Stimulated activated CD4-positive, alpha-beta T cell treated with anti-CD3 and anti-CD28 coated beads, Interleukin-12 subunit alpha, Interleukin-12 subunit beta, amount 100 ng/mL, for 48 hours (primary cell): Measurements from ENCODE around the gene MAP4K3.

Experiments used
- DNase-seq, 3 donors: peaks; one replicate each; pipeline ENCODE4 v3.0.0-alpha.2; 2020; ENCODE audit warnings: low read depth in 2 of 3, low spot score in 1 of 3

The MAP4K3 gene

GRCh38 chr2:39445934-39446333 is 8.8 kb upstream of the MAP4K3 start:
- no peak for DNase-seq

- DNase-seq = no peak
Measured at GRCh38 chr2:39443009-39443408, 5.9 kb upstream of the MAP4K3 start.

GRCh38 chr2:39437522-39438296 is 624 bp upstream of the MAP4K3 start:
- peak in 2 of 3 donors; percentile 17 to 21 for DNase-seq

- no peak for DNase-seq
Measured at GRCh38 chr2:39435741-39436591, 1.1 kb downstream of the MAP4K3 start.

- no peak for DNase-seq
Measured at GRCh38 chr2:39435234-39435633, 1.9 kb downstream of the MAP4K3 start.

GRCh38 chr2:39434233-39434897 is 2.7 kb downstream of the MAP4K3 start:
- no peak for DNase-seq

- DNase-seq = no peak
Measured at GRCh38 chr2:39433586-39434195, 3.4 kb downstream of the MAP4K3 start.

- DNase-seq = no peak
Measured at GRCh38 chr2:39432701-39433100, 4.4 kb downstream of the MAP4K3 start.

GRCh38 chr2:39431592-39432316 is 5.3 kb downstream of the MAP4K3 start:
- no peak for DNase-seq

- DNase-seq = no peak
Measured at GRCh38 chr2:39429746-39430145, 7.3 kb downstream of the MAP4K3 start.

- DNase-seq = no peak
Measured at GRCh38 chr2:39424951-39425350, 12.1 kb downstream of the MAP4K3 start.

- DNase-seq = no peak
Measured at GRCh38 chr2:39422700-39423099, 14.4 kb downstream of the MAP4K3 start.

- DNase-seq = no peak
Measured at GRCh38 chr2:39421354-39421753, 15.7 kb downstream of the MAP4K3 start.

GRCh38 chr2:39419282-39420223 is 17.5 kb downstream of the MAP4K3 start:
- DNase-seq = no peak

GRCh38 chr2:39418491-39418890 is 18.6 kb downstream of the MAP4K3 start:
- no peak for DNase-seq

- DNase-seq = no peak
Measured at GRCh38 chr2:39416140-39416539, 20.9 kb downstream of the MAP4K3 start.

- no peak for DNase-seq
Measured at GRCh38 chr2:39413063-39413737, 23.9 kb downstream of the MAP4K3 start.

GRCh38 chr2:39411181-39411944 is 25.7 kb downstream of the MAP4K3 start:
- no peak for DNase-seq
